ENCODE data around the gene WIPF3.

Gene WIPF3

GRCh38 chr7:29848941-29849340 lies 42.6 kb downstream of the WIPF3 start:
- no peak for DNase-seq

DNA sequence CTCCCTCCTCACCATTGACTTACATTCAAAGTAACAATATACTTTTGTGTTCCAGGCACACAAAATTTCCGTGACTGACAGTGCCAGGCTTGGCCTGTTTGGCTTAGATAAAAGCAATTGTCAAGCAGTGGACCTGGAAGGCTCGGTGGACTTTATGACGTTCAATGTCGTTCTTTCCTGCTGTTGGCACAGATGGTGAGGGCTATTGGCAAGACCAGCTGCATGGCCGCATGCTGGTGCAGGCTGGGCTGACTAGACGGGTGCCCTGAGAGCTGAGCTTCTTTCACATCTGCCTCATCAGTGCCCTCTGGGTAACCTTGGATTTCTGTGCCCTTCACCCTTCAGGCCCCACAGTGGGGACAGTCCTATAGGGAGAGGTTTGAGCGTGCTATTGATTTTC lies 45.2 kb downstream of the WIPF3 start:
- no peak for DNase-seq

GRCh38 chr7:29852457-29852856 lies 46.1 kb downstream of the WIPF3 start:
- DNase-seq = no peak

- DNase-seq = no peak
Observed at GRCh38 chr7:29853072-29853471, 46.8 kb downstream of the WIPF3 start.

DNA sequence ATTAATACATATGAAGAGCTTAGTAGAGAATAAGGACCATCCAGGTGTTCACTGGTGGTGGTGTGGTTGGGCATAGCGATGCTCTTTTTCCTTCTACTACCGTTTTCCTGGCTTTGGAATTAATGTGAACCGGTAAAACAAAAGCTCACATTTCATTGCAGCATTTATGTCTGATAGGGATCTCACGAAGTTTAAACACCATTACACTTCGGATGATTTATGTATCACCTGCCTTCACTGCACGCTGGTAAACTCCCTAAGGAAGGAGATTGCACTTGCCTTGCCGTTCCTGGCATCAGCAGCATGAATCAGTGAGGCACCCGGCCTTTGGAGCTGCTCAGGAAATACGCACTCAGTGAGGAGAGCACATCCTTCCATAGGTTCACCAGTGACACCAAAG lies 47.5 kb downstream of the WIPF3 start:
- DNase-seq = no peak

DNA sequence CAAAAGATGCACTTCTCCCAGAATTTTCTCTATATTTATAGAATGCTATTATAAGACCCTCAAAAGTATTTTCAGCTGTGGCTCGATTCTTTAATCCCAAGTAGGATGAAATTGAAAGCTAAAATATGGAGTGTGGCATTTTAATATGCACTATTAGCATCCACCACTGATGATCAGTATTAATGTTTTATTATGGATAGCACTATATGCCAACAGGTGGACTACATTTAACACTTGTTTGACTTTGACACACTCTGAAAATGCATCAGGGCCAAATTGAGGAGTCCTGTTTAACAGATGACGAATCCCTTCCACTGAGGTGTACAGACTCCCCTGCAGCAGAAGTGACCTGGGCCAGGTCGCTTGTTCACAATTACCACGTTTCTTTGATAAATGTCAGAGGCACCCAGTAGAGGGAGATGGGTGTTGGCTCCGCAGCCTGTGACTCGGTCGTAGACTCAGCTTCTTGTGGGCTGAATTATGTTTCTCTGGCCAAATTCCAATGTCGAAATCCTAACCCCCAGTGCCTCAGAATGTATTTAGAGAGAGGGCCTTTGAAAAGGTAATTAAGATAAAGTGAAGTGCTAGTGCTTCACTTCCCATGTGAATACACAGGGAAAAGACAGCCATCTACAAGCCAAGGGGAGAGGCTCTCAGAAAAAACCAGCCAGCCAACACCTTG lies 48.1 kb downstream of the WIPF3 start:
- no peak for DNase-seq

- no peak for DNase-seq
Observed at GRCh38 chr7:29857654-29858053, 51.3 kb downstream of the WIPF3 start.

GRCh38 chr7:29858191-29858951 lies 52.1 kb downstream of the WIPF3 start:
- no peak for DNase-seq

DNA sequence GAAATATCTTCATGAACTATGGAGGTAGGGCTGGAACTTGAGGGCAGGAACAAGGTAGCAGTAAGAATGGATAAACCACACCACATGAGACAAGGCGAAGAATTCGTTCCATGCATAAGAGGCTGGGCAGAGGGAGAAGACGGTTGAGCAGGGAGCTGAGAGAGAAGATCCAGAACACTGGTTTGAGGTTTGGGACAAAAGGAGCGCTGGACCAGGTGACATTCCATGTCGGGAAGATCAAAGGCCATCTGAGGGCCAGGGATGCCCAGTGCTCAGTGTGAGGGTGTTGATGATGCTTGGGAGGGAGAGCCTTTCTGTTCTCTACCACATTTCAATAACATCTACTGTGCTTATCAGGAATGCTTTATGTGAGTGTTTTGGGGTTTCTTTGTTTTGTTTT lies 52.8 kb downstream of the WIPF3 start:
- DNase-seq = no peak

GRCh38 chr7:29859524-29860185 lies 53.3 kb downstream of the WIPF3 start:
- DNase-seq = no peak

GRCh38 chr7:29860186-29860585 lies 53.9 kb downstream of the WIPF3 start:
- no peak for DNase-seq

- DNase-seq = no peak
Observed at GRCh38 chr7:29861884-29862283, 55.6 kb downstream of the WIPF3 start.

DNA sequence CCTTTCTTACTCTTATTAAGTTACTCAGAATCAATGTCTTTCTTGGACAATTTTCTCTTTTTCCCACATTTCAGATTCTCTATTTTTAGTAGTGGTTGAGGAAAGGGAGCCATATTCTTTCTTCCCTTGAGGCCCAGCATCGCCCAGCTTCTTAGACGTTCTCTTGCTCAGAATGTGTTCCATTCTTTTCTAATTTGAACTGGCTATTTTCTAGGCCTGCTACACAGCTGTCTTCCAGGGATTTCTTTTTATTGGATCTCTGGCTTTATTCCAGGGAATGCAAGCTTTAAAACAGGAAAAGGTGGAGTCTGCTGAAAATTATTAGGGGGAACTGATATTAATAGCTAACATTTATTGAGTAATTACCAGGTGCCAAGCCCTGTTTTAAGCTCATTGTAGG lies 58.3 kb downstream of the WIPF3 start:
- DNase-seq = no peak

GRCh38 chr7:29865526-29865925 lies 59.2 kb downstream of the WIPF3 start:
- DNase-seq = no peak

- no peak for DNase-seq
Observed at GRCh38 chr7:29866490-29866930, 60.2 kb downstream of the WIPF3 start.

DNA sequence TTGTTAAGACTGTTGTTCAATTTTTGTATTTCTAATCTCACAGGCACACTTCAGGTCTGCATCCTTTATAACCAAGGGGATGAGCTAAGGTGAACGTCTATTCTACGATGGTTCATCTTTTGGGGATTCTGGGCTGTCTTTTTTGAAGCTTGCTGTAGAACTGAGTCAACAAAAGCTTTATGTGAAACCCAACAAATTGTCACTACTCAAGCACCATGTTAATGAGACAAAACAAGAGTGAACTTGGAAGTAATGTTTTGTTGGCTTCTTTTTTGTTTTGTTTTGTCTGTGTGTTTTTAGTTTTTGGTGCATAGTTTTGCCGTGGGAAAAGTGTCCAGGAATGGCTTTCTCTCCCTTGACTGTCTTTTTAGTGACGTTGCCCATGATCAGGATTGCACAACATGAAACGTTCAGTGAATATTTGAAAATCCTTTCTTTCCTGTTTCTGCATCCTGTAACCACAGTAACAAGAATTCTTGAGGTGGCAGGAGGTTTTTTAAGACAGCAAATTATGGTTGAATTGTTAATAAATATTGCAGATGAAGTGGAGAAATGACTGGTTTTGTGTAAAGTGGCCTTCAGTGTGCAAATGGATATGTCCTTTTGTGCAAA lies 65.6 kb downstream of the WIPF3 start:
- no peak for DNase-seq

- DNase-seq = no peak
Observed at GRCh38 chr7:29873644-29874294, 67.5 kb downstream of the WIPF3 start.

GRCh38 chr7:29875741-29876140 lies 69.4 kb downstream of the WIPF3 start:
- DNase-seq = no peak

DNA sequence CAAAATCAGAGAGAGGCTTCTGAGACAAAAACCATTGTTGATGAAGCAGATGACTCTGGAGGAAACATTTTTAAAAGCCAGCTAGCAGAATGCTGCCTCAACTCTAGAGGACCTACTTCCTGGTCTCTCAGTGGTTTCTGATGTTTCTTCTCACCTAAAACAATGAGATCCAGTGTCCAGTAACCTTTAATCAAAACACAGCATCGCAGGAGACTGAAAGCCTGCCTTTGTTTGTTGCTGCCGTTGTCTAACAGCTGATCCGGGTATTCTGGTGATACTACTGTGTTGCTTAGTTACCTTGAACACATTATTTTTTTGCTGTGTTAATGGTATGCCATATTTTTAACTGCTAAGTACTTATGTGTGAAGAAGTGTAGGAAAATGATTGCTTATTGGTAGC lies 70.9 kb downstream of the WIPF3 start:
- no peak for DNase-seq

DNA sequence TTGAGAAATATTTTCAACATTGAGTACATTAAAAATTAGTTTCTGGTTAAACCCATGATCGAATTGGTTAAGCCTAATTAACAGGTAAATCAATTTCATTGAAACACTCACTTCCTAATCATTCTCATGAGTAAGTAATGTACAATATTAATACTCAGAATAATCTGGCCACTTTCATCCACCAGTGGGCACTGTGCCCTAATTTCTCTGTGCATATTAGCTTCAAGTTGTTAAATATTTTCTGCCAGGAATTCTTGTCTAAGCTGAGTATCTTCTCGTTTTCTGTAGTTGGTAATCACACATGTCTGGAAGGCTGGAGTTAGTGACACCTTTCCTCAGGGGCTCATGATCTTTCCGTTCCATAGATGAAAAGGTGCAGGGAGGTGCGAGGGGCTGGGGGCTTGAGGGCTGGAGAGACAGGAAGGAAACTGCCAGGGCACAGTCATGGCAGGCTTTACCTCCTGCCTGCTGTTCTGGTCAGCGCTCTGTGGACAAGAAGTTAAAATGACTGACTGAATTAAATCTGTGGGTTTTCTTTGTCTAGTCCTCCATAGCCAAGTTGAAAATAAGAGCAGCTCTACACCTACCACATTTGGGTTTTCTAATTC lies 71.9 kb downstream of the WIPF3 start:
- DNase-seq = no peak

GRCh38 chr7:29879609-29880008 lies 73.3 kb downstream of the WIPF3 start:
- DNase-seq = no peak

DNA sequence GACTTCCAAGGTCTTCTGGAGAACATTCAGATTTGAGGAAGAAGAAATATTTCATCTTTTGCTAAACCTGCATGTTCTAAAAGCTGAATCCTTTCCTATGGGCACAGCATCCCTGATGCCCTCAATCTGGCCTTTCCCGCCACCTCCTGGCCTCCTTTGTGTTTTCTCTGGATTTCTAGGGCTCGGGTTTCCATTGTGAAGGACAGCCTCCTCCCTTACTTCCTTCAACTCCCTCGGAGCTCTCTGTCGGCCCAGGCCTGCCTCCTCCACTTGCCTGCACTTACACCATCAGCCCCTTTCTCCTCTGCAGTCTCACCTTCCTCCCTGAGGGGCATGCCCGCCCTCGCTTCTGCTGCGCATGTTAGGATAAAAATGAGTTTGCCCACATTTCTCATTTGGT lies 75.4 kb downstream of the WIPF3 start:
- no peak for DNase-seq

- no peak for DNase-seq
Observed at GRCh38 chr7:29882481-29882880, 76.2 kb downstream of the WIPF3 start.
